SK-N-SH treated with all-trans-retinoic acid at 6 μM for 48 hours (cell line): ENCODE measurements around the gene GJA3.

Experiments used
- ATAC-seq: fragments of 200-7000 bp; cut with Tn5 transposase; 3 replicates; pipeline ENCODE4 v1.9.1; 2020; ENCODE audit warnings: mild to moderate bottlenecking, moderate library complexity
- ARNTL ChIP-seq: fragments of 450-650 bp; formaldehyde crosslinking; IDR thresholded peaks from 2 replicates; pipeline ENCODE4 v1.5.0; 2020; ENCODE audit warnings: low read depth, mild to moderate bottlenecking, moderate library complexity, borderline replicate concordance
- BACH2 ChIP-seq: fragments of 250-450 bp; sonication (Bioruptor Pico); IDR thresholded peaks from 2 replicates; pipeline ENCODE4 v1.9.0; 2021; ENCODE audit warnings: mild to moderate bottlenecking, borderline replicate concordance
- CREB5 ChIP-seq: fragments of 250-450 bp; sonication (Bioruptor Pico); IDR thresholded peaks from 2 replicates; pipeline ENCODE4 v1.5.1; 2020; ENCODE audit warnings: low read depth, mild to moderate bottlenecking, moderate library complexity
- CSDC2 ChIP-seq: fragments of 250-450 bp; sonication (Bioruptor Pico); IDR thresholded peaks from 2 replicates; pipeline ENCODE4 v1.5.0; 2020; ENCODE audit warnings: mild to moderate bottlenecking, moderate library complexity
- CSRNP3 ChIP-seq: fragments of 250-450 bp; sonication (Bioruptor Pico); IDR thresholded peaks from 2 replicates; pipeline ENCODE4 v1.5.1; 2021; ENCODE audit warnings: mild to moderate bottlenecking, moderate library complexity
- GLIS3 ChIP-seq: fragments of 250-450 bp; sonication (Bioruptor Pico); IDR thresholded peaks from 2 replicates; pipeline ENCODE4 v1.5.0; 2020; ENCODE audit warnings: mild to moderate bottlenecking, moderate library complexity
- ISL1 ChIP-seq: fragments of 250-450 bp; sonication (Bioruptor Pico); IDR thresholded peaks from 2 replicates; pipeline ENCODE4 v2.1.2; 2022; ENCODE audit warnings: mild to moderate bottlenecking, moderate library complexity
- OSR1 ChIP-seq: fragments of 250-450 bp; sonication (Bioruptor Pico); IDR thresholded peaks from 2 replicates; pipeline ENCODE4 v1.8.0; 2022; ENCODE audit warnings: moderate library complexity, mild to moderate bottlenecking, inconsistent platforms
- PATZ1 ChIP-seq: fragments of 250-450 bp; sonication (Bioruptor Pico); IDR thresholded peaks from 2 replicates; pipeline ENCODE4 v1.8.0; 2020; ENCODE audit warnings: mild to moderate bottlenecking, moderate library complexity, borderline replicate concordance
- POU6F1 ChIP-seq: fragments of 250-450 bp; sonication (Bioruptor Pico); IDR thresholded peaks from 2 replicates; pipeline ENCODE4 v1.8.0; 2021; ENCODE audit warnings: low read depth, mild to moderate bottlenecking, moderate library complexity, borderline replicate concordance
- PPARA ChIP-seq: fragments of 250-450 bp; sonication (Bioruptor Pico); IDR thresholded peaks from 2 replicates; pipeline ENCODE4 v1.5.0; 2020; ENCODE audit warnings: mild to moderate bottlenecking, borderline replicate concordance
- RARB ChIP-seq: fragments of 250-450 bp; sonication (Bioruptor Pico); IDR thresholded peaks from 2 replicates; pipeline ENCODE4 v1.8.0; 2021; ENCODE audit warnings: mild to moderate bottlenecking, moderate library complexity
- SNAI2 ChIP-seq: fragments of 250-450 bp; sonication (Bioruptor Pico); IDR thresholded peaks from 2 replicates; pipeline ENCODE4 v1.5.0; 2020; ENCODE audit warnings: mild to moderate bottlenecking, moderate library complexity
- TCF4 ChIP-seq: fragments of 250-450 bp; sonication (Bioruptor Pico); IDR thresholded peaks from 2 replicates; pipeline ENCODE4 v1.8.0; 2021; ENCODE audit warnings: mild to moderate bottlenecking, moderate library complexity, borderline replicate concordance
- TOX ChIP-seq: fragments of 250-450 bp; sonication (Bioruptor Pico); IDR thresholded peaks from 2 replicates; pipeline ENCODE4 v1.8.0; 2021; ENCODE audit warnings: mild to moderate bottlenecking, moderate library complexity, borderline replicate concordance
- TSHZ2 ChIP-seq: fragments of 250-450 bp; sonication (Bioruptor Pico); IDR thresholded peaks from 2 replicates; pipeline ENCODE4 v1.5.0; 2020; ENCODE audit warnings: mild to moderate bottlenecking, moderate library complexity
- ZC3H10 ChIP-seq: fragments of 250-450 bp; sonication (Bioruptor Pico); IDR thresholded peaks from 2 replicates; pipeline ENCODE4 v1.5.1; 2021; ENCODE audit warnings: mild to moderate bottlenecking, moderate library complexity
- ZFP3 ChIP-seq: fragments of 250-450 bp; sonication (Bioruptor Pico); IDR thresholded peaks from 2 replicates; pipeline ENCODE4 v1.5.0; 2020; ENCODE audit warnings: mild to moderate bottlenecking, moderate library complexity
- ZFP30 ChIP-seq: fragments of 450-650 bp; formaldehyde crosslinking; IDR thresholded peaks from 2 replicates; pipeline ENCODE4 v1.5.0; 2022; ENCODE audit warnings: mild to moderate bottlenecking, moderate library complexity
- ZNF565 ChIP-seq: fragments of 450-650 bp; formaldehyde crosslinking; conservative IDR thresholded peaks from 2 replicates; pipeline ENCODE4 v1.5.0; 2020; ENCODE audit warnings: low read depth, mild to moderate bottlenecking, moderate library complexity
- ZNF70 ChIP-seq: fragments of 450-650 bp; formaldehyde crosslinking; IDR thresholded peaks from 2 replicates; pipeline ENCODE4 v1.5.0; 2020; ENCODE audit warnings: mild to moderate bottlenecking, moderate library complexity
- ZNF8 ChIP-seq: fragments of 450-650 bp; formaldehyde crosslinking; IDR thresholded peaks from 2 replicates; pipeline ENCODE4 v1.5.0; 2020; ENCODE audit warnings: mild to moderate bottlenecking, moderate library complexity

GJA3 gene

GRCh38 chr13:20192836-20193161 lies 31.9 kb upstream of the GJA3 start, which contains the start of gene GJB2 (continued):
- TF ChIP-seq POU6F1 (CRISPR knock-in tag) (no peak), ZFP3 (no peak), ISL1 (no peak), GLIS3 (CRISPR knock-in tag) (no peak), ZC3H10 (CRISPR knock-in tag) (no peak), ZNF565 (CRISPR knock-in tag) (no peak), ARNTL (no peak)

GRCh38 chr13:20192158-20192835 lies 31.4 kb upstream of the GJA3 start:
- TF ChIP-seq TSHZ2 (CRISPR knock-in tag), result no peak
- TF ChIP-seq ZNF70, result no peak
- no peak for TF ChIP-seq ZFP3
- TF ChIP-seq ZC3H10 (CRISPR knock-in tag), result no peak
- ATAC-seq, result peak; percentile 21; the same call in 2 of the 3 replicates

GRCh38 chr13:20191311-20192157 lies 30.7 kb upstream of the GJA3 start:
- TF ChIP-seq GLIS3 (CRISPR knock-in tag), result no peak
- TF ChIP-seq BACH2, result no peak
- no peak for TF ChIP-seq ARNTL
- no peak for TF ChIP-seq ZNF8
- no peak for TF ChIP-seq PPARA (CRISPR knock-in tag)
- no peak for TF ChIP-seq ZFP3
- TF ChIP-seq CSDC2, result no peak
- no peak for TF ChIP-seq ZFP30 (CRISPR knock-in tag)
- TF ChIP-seq TSHZ2 (CRISPR knock-in tag), result no peak
- no peak for TF ChIP-seq ZNF70
- no peak for TF ChIP-seq PATZ1 (CRISPR knock-in tag)
- TF ChIP-seq CREB5 (CRISPR knock-in tag), result no peak
- TF ChIP-seq RARB (CRISPR knock-in tag), result no peak
- no peak for TF ChIP-seq TCF4 (CRISPR knock-in tag)
- TF ChIP-seq OSR1 (CRISPR knock-in tag), result no peak
- no peak for TF ChIP-seq CSRNP3 (CRISPR knock-in tag)
- no peak for TF ChIP-seq ZC3H10 (CRISPR knock-in tag)
- no peak for TF ChIP-seq SNAI2 (CRISPR knock-in tag)
- TF ChIP-seq ISL1, result no peak
- TF ChIP-seq TOX (CRISPR knock-in tag), result no peak
- peak; percentile 20 for ATAC-seq
